Tibial nerve (tissue), 3 donors: Measurements from ENCODE around the gene TRIM69.

ENCODE experiments used
- CTCF ChIP-seq, 5 experiments: fragments of 200-600 bp in 3 of 5; fragments of 450-650 bp in 2 of 5; sonication (generic) in 3 of 5; IDR thresholded peaks; one replicate each; pipeline ENCODE4 v1.5.1; 2016 to 2019; ENCODE audit warnings: antibody characterized with exemption in 5 of 5, mild to moderate bottlenecking in 3 of 5, moderate library complexity in 2 of 5
- POLR2A ChIP-seq, 2 donors: fragments of 450-650 bp; IDR thresholded peaks; one replicate each; pipeline ENCODE4 v1.6.1; 2017; ENCODE audit warnings: antibody characterized with exemption in 2 of 2, mild to moderate bottlenecking in 2 of 2, moderate library complexity in 2 of 2

- TF ChIP-seq POLR2A (IDR thresholded peaks at IDR 0.05) (no peak), CTCF (IDR thresholded peaks at IDR 0.05) (no peak)
These were observed 65.5 kb downstream of the TRIM69 start for GRCh38 chr15:44801797-44802196.
